WTC11 (cell line): ENCODE measurements around the gene CERT1. TPM values are rescaled to one million over a fixed set of nuclear protein-coding genes. Genes with fewer than 3 reads are reported as not detected.

Experiments
- ATAC-seq: fragments of 200-7000 bp; cut with Tn5 transposase; 2 replicates; pipeline ENCODE4 v1.10.0; 2021; ENCODE audit warnings: mild to moderate bottlenecking, moderate library complexity
- CTCF ChIA-PET: fragments of 300-600 bp; sonication (Branson Sonifier 250); formaldehyde crosslinking; loops from one replicate; lab custom pipeline; 2021; ENCODE audit warnings: antibody characterized with exemption; lab: Charles Lee
- POLR2A ChIA-PET: fragments of 350-600 bp; sonication (Branson Sonifier 250); formaldehyde crosslinking; loops from one replicate; lab custom pipeline; 2021; ENCODE audit warnings: antibody characterized with exemption; lab: Charles Lee
- DNase-seq: peaks from one replicate; pipeline ENCODE4 v3.0.0; 2021; ENCODE audit warnings: low spot score
- H3K27ac Mint-ChIP-seq: 2 replicates; pipeline ENCODE4 v1.8.0; 2021; ENCODE audit warnings: mixed read lengths
- H3K27me3 Mint-ChIP-seq: 2 replicates; pipeline ENCODE4 v1.8.0; 2021; ENCODE audit warnings: low read depth, mild to moderate bottlenecking, moderate library complexity, mixed read lengths
- H3K36me3 Mint-ChIP-seq: 2 replicates; pipeline ENCODE4 v1.8.0; 2021; ENCODE audit warnings: mixed read lengths
- H3K4me1 Mint-ChIP-seq: 2 replicates; pipeline ENCODE4 v1.8.0; 2022; ENCODE audit warnings: mixed read lengths
- H3K4me3 Mint-ChIP-seq: 2 replicates; pipeline ENCODE4 v1.8.0; 2021; ENCODE audit warnings: mild to moderate bottlenecking, moderate library complexity, mixed read lengths
- H3K9me3 Mint-ChIP-seq: 2 replicates; pipeline ENCODE4 v1.8.0; 2021; ENCODE audit warnings: mixed read lengths
- ATF1 ChIP-seq: sonication (generic); formaldehyde crosslinking; IDR thresholded peaks from 2 replicates; pipeline ENCODE4 v1.8.1; 2023; ENCODE audit warnings: mild to moderate bottlenecking, moderate library complexity, missing genetic modification reagents
- ESRRA ChIP-seq: sonication (generic); formaldehyde crosslinking; IDR thresholded peaks from 2 replicates; pipeline ENCODE4 v1.8.1; 2022; ENCODE audit warnings: mild to moderate bottlenecking, missing genetic modification reagents, borderline replicate concordance
- FOXJ3 ChIP-seq: sonication (generic); formaldehyde crosslinking; IDR thresholded peaks from 2 replicates; pipeline ENCODE4 v1.9.0; 2021; ENCODE audit warnings: missing genetic modification reagents, mild to moderate bottlenecking, borderline replicate concordance
- GRHL2 ChIP-seq: fragments of 250-450 bp; sonication (Bioruptor Pico); IDR thresholded peaks from 2 replicates; pipeline ENCODE4 v1.8.0; 2022; ENCODE audit warnings: mild to moderate bottlenecking, moderate library complexity; ENCODE audit not compliant: insufficient replicate concordance, severe bottlenecking
- GTF2I ChIP-seq: fragments of 250-450 bp; sonication (Bioruptor Pico); conservative IDR thresholded peaks from 2 replicates; pipeline ENCODE4 v1.4.0; 2021; ENCODE audit warnings: mild to moderate bottlenecking
- HMGA2 ChIP-seq: fragments of 250-450 bp; sonication (Bioruptor Pico); IDR thresholded peaks from 2 replicates; pipeline ENCODE4 v1.4.0; 2021; ENCODE audit warnings: mild to moderate bottlenecking, moderate library complexity
- NR1H2 ChIP-seq: sonication (generic); formaldehyde crosslinking; IDR thresholded peaks from 2 replicates; pipeline ENCODE4 v1.9.0; 2021; ENCODE audit warnings: mild to moderate bottlenecking, moderate library complexity, missing genetic modification reagents
- NR2C2 ChIP-seq: sonication (generic); formaldehyde crosslinking; IDR thresholded peaks from 2 replicates; pipeline ENCODE4 v1.8.0; 2022; ENCODE audit warnings: mild to moderate bottlenecking, missing genetic modification reagents
- NR3C1 ChIP-seq: sonication (generic); formaldehyde crosslinking; conservative IDR thresholded peaks from 2 replicates; pipeline ENCODE4 v1.8.1; 2023; ENCODE audit warnings: low read depth, mild to moderate bottlenecking, missing genetic modification reagents
- SMAD3 ChIP-seq: sonication (generic); formaldehyde crosslinking; IDR thresholded peaks from 2 replicates; pipeline ENCODE4 v1.8.0; 2022; ENCODE audit warnings: missing genetic modification reagents, mild to moderate bottlenecking, borderline replicate concordance
- USF2 ChIP-seq: sonication (generic); formaldehyde crosslinking; IDR thresholded peaks from 2 replicates; pipeline ENCODE4 v1.8.1; 2023; ENCODE audit warnings: mild to moderate bottlenecking, missing genetic modification reagents, moderate library complexity
- ZBTB21 ChIP-seq: sonication (generic); formaldehyde crosslinking; IDR thresholded peaks from 2 replicates; pipeline ENCODE4 v1.8.1; 2023; ENCODE audit warnings: mild to moderate bottlenecking, missing genetic modification reagents, borderline replicate concordance
- ZNF121 ChIP-seq: sonication (generic); formaldehyde crosslinking; IDR thresholded peaks from 2 replicates; pipeline ENCODE4 v1.8.0; 2023; ENCODE audit warnings: missing genetic modification reagents
- ZNF232 ChIP-seq: sonication (generic); formaldehyde crosslinking; IDR thresholded peaks from 2 replicates; pipeline ENCODE4 v1.8.0; 2022; ENCODE audit warnings: mild to moderate bottlenecking, missing genetic modification reagents
- ZNF281 ChIP-seq: sonication (generic); formaldehyde crosslinking; IDR thresholded peaks from 2 replicates; pipeline ENCODE4 v1.8.0; 2023; ENCODE audit warnings: mild to moderate bottlenecking, missing genetic modification reagents
- total RNA-seq: library from RNA; stranded (reverse); gene quantifications from 3 replicates; pipeline ENCODE4 v1.2.3, GENCODE V29; 2021
- TF ChIP-seq, protein P1 (sequence below): sonication (generic); formaldehyde crosslinking; IDR thresholded peaks from 2 replicates; pipeline ENCODE4 v1.8.1; 2023; ENCODE audit warnings: mild to moderate bottlenecking, missing genetic modification reagents, borderline replicate concordance

Gene CERT1
- total RNA-seq, 1 experiment from 2014 or later, result 50.8 TPM

DNA sequence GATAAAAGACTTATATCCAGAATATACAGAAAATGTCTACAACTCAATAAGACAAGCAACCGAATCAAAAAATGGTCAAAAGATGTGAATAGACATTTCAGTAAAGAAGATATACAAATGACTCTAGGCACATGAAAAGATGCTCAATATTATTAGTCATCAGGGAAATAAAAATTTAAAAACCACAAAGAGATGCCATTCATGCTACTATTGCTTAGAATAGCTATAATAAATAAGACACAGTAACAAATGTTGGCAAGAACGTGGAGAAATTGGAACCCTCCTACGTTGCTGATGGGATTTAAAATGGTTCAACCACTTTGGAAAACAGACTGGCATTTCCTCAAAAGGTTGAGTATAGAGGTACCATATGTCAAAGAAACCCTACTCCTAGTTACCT lies 40.0 kb upstream of the CERT1 start (continued):
- TF ChIP-seq USF2, result no peak
- no peak for TF ChIP-seq ESRRA (CRISPR knock-in tag)
- TF ChIP-seq GTF2I, result no peak

DNA sequence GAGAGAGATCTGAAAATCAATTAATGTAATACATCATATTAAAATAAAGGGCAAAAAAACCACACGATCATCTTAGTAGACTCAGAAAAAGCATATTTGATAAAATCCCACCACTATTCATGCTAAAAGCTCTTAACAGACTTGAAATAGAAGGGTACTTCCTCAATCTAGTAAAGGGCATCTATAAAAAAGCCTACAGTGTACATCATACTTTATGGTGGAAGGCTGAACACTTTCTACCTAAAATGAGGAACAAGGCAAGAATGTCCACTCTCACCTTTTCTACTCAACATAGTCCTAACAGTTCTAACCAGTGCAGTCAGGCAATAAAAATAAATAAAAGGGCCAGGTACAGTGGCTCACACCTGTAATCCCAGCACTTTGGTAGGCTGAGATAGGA lies 39.2 kb upstream of the CERT1 start:
- no peaks in the 10 kb centered on the region for H3K4me1 Mint-ChIP-seq
- no peak for ATAC-seq
- no peak overlapping the region for H3K27ac Mint-ChIP-seq
- no peaks in the 10 kb centered on the region for H3K9me3 Mint-ChIP-seq
- H3K36me3 Mint-ChIP-seq, result no peaks in the 10 kb centered on the region
- CTCF ChIA-PET, result no interaction called here
- TF ChIP-seq NR1H2 (no peak), HMGA2 (no peak), GRHL2 (CRISPR knock-in tag) (no peak), ATF1 (CRISPR knock-in tag) (no peak), FOXJ3 (CRISPR knock-in tag) (no peak), SMAD3 (no peak), NR2C2 (CRISPR knock-in tag) (no peak), NR3C1 (CRISPR knock-in tag) (no peak), ZBTB21 (CRISPR knock-in tag) (no peak)
- TF ChIP-seq, protein P1, sequence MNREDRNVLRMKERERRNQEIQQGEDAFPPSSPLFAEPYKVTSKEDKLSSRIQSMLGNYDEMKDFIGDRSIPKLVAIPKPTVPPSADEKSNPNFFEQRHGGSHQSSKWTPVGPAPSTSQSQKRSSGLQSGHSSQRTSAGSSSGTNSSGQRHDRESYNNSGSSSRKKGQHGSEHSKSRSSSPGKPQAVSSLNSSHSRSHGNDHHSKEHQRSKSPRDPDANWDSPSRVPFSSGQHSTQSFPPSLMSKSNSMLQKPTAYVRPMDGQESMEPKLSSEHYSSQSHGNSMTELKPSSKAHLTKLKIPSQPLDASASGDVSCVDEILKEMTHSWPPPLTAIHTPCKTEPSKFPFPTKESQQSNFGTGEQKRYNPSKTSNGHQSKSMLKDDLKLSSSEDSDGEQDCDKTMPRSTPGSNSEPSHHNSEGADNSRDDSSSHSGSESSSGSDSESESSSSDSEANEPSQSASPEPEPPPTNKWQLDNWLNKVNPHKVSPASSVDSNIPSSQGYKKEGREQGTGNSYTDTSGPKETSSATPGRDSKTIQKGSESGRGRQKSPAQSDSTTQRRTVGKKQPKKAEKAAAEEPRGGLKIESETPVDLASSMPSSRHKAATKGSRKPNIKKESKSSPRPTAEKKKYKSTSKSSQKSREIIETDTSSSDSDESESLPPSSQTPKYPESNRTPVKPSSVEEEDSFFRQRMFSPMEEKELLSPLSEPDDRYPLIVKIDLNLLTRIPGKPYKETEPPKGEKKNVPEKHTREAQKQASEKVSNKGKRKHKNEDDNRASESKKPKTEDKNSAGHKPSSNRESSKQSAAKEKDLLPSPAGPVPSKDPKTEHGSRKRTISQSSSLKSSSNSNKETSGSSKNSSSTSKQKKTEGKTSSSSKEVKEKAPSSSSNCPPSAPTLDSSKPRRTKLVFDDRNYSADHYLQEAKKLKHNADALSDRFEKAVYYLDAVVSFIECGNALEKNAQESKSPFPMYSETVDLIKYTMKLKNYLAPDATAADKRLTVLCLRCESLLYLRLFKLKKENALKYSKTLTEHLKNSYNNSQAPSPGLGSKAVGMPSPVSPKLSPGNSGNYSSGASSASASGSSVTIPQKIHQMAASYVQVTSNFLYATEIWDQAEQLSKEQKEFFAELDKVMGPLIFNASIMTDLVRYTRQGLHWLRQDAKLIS (CRISPR knock-in tag), result no peak
- no peak for DNase-seq
- no peaks in the 10 kb centered on the region for H3K27me3 Mint-ChIP-seq
- H3K4me3 Mint-ChIP-seq, result no peak overlapping the region
- POLR2A ChIA-PET, result no interaction called here

DNA sequence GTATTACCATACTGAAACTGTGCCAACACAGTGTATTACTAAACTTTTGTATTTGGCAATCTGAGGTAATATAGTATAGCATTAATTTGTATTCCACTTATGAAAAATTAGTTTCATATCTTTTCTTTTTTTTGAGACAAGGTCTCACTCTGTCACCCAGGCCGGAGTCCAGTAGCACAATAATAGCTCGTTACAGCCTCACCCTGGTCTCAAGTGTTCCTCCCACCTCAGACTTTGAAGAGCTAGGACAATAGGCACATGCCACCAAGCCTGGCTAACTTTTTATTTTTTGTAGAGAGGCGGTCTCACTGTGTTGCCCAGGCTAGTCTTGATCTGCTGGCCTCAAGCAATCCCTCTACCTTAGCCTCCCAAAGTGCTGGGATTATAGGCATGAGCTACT lies 36.4 kb upstream of the CERT1 start:
- CTCF ChIA-PET, result no interaction called here
- Mint-ChIP-seq H3K27me3 (no peaks in the 10 kb centered on the region), H3K4me3 (no peak overlapping the region), H3K36me3 (no peaks in the 10 kb centered on the region), H3K4me1 (no peaks in the 10 kb centered on the region), H3K9me3 (no peaks in the 10 kb centered on the region), H3K27ac (no peak overlapping the region)
- TF ChIP-seq ZNF281 (CRISPR knock-in tag) (no peak), ZNF121 (CRISPR knock-in tag) (0 out of 2 replicates have a peak, but pooled peaks have one; percentile 16), NR1H2 (no peak), ZNF232 (no peak)
- ATAC-seq, result no peak
- POLR2A ChIA-PET, result no interaction called here
- no peak for DNase-seq
